ENCODE results near the gene CD82.

The CD82 gene

GRCh38 chr11:44617671-44618461, 52.4 kb downstream of the CD82 start:
- DNase-seq (ENCODE audit: low read depth in 2 of 2): no peak

DNA sequence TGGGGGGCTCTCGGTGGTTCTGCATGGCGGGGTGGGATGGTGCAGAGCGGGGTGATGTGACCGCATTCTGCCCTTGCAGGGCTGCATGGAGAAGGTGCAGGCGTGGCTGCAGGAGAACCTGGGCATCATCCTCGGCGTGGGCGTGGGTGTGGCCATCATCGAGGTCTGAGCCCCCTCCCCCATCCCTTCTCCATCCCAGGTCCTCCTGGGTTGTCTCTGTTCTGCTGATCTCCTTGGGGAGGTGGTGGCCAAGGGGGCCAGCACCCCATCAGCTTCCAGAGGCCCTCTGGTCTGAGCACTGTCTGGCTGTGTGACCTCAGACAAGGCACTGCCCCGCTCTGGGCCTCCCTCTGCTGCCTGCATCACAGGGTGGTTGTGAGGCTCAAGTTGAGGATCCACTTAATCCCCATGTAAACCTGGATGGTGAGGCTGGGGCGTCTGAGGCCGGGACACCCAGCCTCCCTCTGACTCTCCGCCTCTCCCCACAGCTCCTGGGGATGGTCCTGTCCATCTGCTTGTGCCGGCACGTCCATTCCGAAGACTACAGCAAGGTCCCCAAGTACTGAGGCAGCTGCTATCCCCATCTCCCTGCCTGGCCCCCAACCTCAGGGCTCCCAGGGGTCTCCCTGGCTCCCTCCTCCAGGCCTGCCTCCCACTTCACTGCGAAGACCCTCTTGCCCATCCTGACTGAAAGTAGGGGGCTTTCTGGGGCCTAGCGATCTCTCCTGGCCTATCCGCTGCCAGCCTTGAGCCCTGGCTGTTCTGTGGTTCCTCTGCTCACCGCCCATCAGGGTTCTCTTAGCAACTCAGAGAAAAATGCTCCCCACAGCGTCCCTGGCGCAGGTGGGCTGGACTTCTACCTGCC, 53.3 kb downstream of the CD82 start:
- DNase-seq (ENCODE audit: low read depth in 2 of 2): no peak

DNA sequence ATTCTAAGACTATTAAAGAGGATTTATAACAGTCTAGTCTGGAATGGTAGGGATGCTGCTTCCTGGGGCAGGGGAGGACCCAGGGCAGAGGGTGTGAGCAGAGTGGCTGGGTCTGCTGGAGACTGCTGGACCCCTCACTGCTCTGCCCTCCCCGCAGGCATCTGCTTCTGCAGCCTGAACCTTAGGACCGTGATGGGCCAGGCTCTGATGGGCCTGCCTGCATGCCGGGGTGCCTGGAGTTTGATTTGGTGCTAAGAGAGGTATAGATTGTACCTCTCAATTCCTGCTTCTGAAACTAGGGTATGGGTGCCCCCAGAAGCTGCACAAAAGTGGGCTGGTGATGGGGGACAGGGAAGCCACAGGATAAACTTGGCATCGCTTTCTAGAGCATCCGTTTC, 54.9 kb downstream of the CD82 start:
- no peak for DNase-seq (ENCODE audit: low read depth in 2 of 2)

- peak in 1 of 2 donors; percentile 34 for DNase-seq (ENCODE audit: low read depth in 2 of 2)
Observed at GRCh38 chr11:44621140-44621681, 55.7 kb downstream of the CD82 start.

DNA sequence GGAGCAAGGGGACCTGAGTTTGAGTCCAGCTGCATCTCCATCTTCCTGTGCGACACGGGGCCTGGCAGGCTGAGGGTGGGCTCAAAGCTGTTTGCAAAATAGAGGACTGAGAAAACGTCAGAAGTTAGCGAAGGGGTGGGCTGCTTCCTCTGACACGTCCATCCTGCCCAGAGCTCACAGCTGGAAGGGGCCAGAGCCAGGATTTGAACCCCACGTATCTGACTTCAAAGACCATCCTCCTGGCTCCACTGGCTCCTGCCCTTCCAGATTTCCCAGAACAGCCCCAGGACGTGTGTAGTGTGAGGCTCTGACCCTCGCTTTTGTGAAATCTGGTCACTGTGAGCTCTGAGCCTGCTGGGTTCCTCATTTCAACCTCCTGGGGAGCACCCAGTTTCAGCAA, 56.3 kb downstream of the CD82 start:
- no peak for DNase-seq (ENCODE audit: low read depth in 2 of 2)

- no peak for DNase-seq (ENCODE audit: low read depth in 2 of 2)
Observed at GRCh38 chr11:44622190-44622650, 56.8 kb downstream of the CD82 start.

- DNase-seq (ENCODE audit: low read depth in 2 of 2): no peak
Observed at GRCh38 chr11:44622721-44623258, 57.3 kb downstream of the CD82 start.

- DNase-seq (ENCODE audit: low read depth in 2 of 2): no peak
Observed at GRCh38 chr11:44623341-44623730, 57.9 kb downstream of the CD82 start.

DNA sequence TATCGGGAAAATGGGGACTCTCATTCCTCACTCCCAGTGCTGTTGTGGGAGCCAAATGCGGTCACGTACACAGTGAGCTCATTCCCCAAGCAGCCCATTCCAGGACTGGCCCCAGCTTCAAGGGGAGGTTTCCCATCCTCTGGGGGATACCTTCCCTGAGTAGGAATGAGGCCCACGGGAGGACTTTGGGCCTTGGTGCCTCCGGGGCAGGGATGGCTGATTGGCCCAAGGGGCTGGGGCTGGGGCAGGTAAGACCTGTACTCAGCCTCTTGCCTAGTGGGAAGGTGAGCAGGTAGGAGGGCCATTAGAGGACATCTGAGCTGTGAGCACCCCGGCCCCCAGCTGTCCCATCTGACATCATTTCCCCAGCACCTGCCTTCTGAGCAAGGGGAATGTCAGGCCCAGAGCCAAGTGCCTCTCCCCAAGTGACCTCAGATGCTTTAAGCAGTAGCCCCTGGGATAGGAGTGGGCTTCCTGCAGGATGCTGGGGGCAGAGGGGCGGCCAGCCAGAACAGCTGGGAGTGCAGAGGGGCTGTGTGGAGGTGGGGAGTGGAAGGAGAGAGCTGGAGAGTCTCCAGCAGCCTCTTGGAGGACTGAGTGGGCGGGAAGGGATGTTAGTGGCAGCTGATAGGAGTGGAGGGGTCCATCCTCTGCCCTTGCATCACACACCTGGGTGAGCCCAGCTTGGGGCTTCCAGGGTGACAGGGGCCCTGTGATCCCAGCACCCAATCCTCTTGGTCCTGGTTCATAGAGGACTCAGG, 58.4 kb downstream of the CD82 start:
- no peak for DNase-seq (ENCODE audit: low read depth in 2 of 2)

GRCh38 chr11:44624761-44625221, 59.3 kb downstream of the CD82 start:
- DNase-seq (ENCODE audit: low read depth in 2 of 2): no peak

- no peak for DNase-seq (ENCODE audit: low read depth in 2 of 2)
Observed at GRCh38 chr11:44625759-44626523, 60.5 kb downstream of the CD82 start.

GRCh38 chr11:44626645-44627044, 61.2 kb downstream of the CD82 start:
- DNase-seq (ENCODE audit: low read depth in 2 of 2): no peak

DNA sequence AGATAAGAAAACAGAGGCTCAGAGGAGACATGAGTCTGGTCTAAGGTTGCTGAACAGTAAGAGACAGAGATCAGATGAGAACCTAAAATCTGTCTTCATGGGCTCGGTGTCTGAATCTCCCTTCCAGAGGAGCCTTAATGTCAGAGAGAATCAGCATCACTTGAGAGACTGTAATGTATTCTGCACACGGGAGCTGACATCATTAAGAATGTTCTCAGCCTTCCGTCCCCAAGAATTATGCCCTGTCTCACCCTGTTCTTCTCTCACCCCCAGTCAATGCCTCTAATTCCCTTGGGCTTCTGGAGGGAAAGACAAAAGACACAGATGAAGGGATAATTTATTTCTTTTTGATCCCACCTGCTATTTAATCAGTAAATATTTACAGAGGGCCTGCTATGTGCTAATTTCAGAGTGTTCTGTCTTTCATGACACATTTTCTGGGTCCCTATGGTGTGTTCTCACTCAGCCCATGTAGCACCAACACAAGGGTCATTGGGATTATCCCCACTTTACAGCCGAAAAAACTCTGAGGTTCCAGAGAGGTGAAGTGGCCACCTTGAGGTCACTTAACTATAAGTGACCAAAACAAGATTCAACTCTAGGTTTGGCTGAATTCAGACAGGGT, 61.8 kb downstream of the CD82 start:
- DNase-seq (ENCODE audit: low read depth in 2 of 2): no peak

GRCh38 chr11:44627911-44628729, 62.7 kb downstream of the CD82 start:
- no peak for DNase-seq (ENCODE audit: low read depth in 2 of 2)

GRCh38 chr11:44628730-44629700, 63.6 kb downstream of the CD82 start:
- DNase-seq (ENCODE audit: low read depth in 2 of 2): no peak

DNA sequence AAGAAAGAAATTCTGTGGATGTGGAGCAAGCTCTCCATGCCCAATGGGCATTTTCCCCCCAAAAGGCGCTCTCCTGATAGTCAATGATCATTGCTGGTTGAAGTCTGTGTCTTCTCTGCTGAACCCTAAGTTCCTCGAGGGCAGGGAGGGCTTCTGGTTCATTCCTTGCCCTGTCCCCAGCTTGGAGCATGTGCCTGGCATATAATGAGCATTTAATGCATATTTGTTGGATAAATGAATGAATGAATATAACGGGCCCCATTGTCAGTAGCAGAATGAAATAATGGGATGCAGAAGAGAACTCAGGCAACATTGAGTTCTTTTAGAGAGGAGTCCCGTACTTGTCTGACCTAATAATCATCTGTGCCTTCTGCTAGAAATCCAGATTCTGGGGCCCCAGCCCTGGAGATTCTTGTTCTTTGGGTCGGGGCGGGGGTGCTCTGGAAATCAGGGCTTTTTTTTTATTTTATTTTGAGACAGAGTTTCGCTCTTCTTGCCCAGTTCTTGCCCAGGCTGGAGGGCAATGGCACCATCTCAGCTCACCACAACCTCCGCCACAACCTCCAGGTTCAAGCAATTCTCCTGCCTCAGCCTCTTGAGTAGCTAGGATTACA, 64.4 kb downstream of the CD82 start:
- DNase-seq (ENCODE audit: low read depth in 2 of 2): no peak

DNA sequence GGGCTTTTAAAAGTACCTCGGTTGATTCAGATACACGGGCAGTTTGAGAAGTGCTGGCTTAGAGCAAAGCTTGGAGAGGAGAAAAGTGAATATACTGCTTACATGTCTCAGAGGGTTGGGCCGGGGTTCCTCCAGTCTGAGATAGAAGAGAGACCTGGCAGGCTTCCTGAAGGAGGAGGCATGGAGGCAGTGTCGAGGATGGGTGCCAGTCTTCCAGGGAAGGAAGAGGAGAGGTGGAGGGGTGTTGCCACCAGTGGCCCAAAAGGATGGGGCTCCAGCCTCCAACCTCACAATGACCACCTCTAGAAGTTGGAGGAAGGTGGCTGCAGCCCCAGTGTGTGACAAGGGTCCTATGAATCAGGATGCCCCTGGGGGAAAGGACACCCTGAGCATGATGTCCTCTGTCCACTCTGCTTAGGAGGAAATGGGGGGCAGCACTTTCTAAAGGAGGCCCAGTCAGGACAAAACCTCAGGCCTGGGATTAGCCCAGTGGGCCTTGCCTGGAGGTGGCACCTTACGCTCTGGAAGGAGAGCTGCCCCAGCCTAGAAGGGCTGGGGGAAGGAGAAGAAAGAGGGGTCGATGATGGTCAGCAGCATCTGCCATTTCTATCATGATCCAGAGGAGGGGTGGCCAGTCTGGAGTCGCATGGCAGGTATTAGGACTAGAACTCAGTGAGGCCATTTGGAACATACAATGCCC, 65.2 kb downstream of the CD82 start:
- no peak for DNase-seq (ENCODE audit: low read depth in 2 of 2)

All from stimulated activated CD8-positive, alpha-beta memory T cell treated with anti-CD3 and anti-CD28 coated beads, Interleukin-2, amount 100 ng/mL, for 1 hour (primary cell).